ENCODE data around the gene XRCC3. TPM values are rescaled to one million over a fixed set of nuclear protein-coding genes. Genes with fewer than 3 reads are reported as not detected.

XRCC3 gene
- total and polyA plus RNA-seq, 2 of the 8 experiments (the other 6 are each of a cell fraction or from before 2014, with no cell fraction given): 36.9 to 41.8 TPM

GRCh38 chr14:103688906-103689902, 26.0 kb downstream of the XRCC3 start (continued):
- TF ChIP-seq MAX (IDR thresholded peaks at IDR 0.05) (no peak), POLR2AphosphoS5 (IDR thresholded peaks at IDR 0.05; ENCODE audit: low read depth, low read length) (no peak), EGR1 (IDR thresholded peaks at IDR 0.05; ENCODE audit: borderline replicate concordance, low read depth, low read length) (no peak), GTF2F1 (IDR thresholded peaks at IDR 0.05; ENCODE audit: borderline replicate concordance, low read depth, low read length) (no peak), POU5F1 (IDR thresholded peaks at IDR 0.05; ENCODE audit: low read depth, low read length) (no peak)

Data from H1 (cell line).